Chondrocyte (in vitro differentiated cells): ENCODE results near the gene SLC27A3. TPM values are rescaled to one million over a fixed set of nuclear protein-coding genes. Genes with fewer than 3 reads are reported as not detected.

Experiments used
- DNase-seq: peaks from one replicate; pipeline ENCODE4 v3.0.0; 2021; ENCODE audit warnings: mixed read lengths, low spot score
- H3K27ac Mint-ChIP-seq: one replicate; pipeline ENCODE4 v1.8.0; 2021; ENCODE audit warnings: mild to moderate bottlenecking, moderate library complexity, mixed read lengths; ENCODE audit not compliant: unreplicated experiment
- H3K27me3 Mint-ChIP-seq: 2 replicates; pipeline ENCODE4 v1.8.0; 2021; ENCODE audit warnings: low read depth, mixed read lengths
- H3K36me3 Mint-ChIP-seq: 2 replicates; pipeline ENCODE4 v1.8.0; 2021; ENCODE audit warnings: low read depth, mixed read lengths
- H3K4me1 Mint-ChIP-seq: 2 replicates; pipeline ENCODE4 v1.8.0; 2021; ENCODE audit warnings: low read depth, mild to moderate bottlenecking, mixed read lengths
- H3K4me3 Mint-ChIP-seq: one replicate; pipeline ENCODE4 v1.8.0; 2021; ENCODE audit warnings: mild to moderate bottlenecking, moderate library complexity, mixed read lengths; ENCODE audit not compliant: unreplicated experiment
- H3K9me3 Mint-ChIP-seq: 2 replicates; pipeline ENCODE4 v1.8.0; 2021; ENCODE audit warnings: low read depth, mixed read lengths
- total RNA-seq: library from RNA; stranded (reverse); gene quantifications from 3 replicates; pipeline ENCODE4 v1.2.1, GENCODE V29; 2021
- TF ChIP-seq, protein P1 (sequence below): fragments of 200-600 bp; sonication (generic); IDR thresholded peaks from 2 replicates; pipeline ENCODE4 v1.5.0; 2021; ENCODE audit warnings: antibody characterized with exemption, mild to moderate bottlenecking, moderate library complexity

Gene SLC27A3
- total RNA-seq, 1 donor from 2014 or later = 11.6 TPM

DNA sequence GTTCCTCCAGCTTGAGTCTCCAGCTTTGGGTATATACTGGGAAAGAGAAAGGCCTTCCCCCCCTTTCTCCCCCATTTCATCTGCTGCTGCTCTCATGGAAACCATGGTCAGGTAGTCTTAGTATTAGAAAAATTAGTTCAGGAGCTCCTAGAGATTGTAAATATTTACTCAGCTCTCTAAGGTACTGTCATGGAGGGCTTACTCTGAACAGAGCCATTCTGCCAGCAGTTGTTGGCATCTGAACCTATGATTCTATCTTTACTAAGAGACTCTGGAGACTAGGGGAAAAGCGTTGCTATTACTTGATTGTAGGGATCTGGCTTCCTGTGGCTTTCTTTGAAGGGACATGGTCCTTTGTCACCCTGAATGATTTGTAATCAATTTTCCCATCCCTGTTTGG lies 41.2 kb upstream of the SLC27A3 start:
- H3K4me3 Mint-ChIP-seq = no peak overlapping the region
- peaks cover 21% of the 10 kb centered on the region for H3K4me1 Mint-ChIP-seq
- DNase-seq = no peak
- TF ChIP-seq, protein P1, sequence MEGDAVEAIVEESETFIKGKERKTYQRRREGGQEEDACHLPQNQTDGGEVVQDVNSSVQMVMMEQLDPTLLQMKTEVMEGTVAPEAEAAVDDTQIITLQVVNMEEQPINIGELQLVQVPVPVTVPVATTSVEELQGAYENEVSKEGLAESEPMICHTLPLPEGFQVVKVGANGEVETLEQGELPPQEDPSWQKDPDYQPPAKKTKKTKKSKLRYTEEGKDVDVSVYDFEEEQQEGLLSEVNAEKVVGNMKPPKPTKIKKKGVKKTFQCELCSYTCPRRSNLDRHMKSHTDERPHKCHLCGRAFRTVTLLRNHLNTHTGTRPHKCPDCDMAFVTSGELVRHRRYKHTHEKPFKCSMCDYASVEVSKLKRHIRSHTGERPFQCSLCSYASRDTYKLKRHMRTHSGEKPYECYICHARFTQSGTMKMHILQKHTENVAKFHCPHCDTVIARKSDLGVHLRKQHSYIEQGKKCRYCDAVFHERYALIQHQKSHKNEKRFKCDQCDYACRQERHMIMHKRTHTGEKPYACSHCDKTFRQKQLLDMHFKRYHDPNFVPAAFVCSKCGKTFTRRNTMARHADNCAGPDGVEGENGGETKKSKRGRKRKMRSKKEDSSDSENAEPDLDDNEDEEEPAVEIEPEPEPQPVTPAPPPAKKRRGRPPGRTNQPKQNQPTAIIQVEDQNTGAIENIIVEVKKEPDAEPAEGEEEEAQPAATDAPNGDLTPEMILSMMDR = no peak
- H3K27ac Mint-ChIP-seq = no peak overlapping the region
- H3K36me3 Mint-ChIP-seq = peaks cover 3% of the 10 kb centered on the region
- H3K9me3 Mint-ChIP-seq = no peaks in the 10 kb centered on the region
- no peaks in the 10 kb centered on the region for H3K27me3 Mint-ChIP-seq

DNA sequence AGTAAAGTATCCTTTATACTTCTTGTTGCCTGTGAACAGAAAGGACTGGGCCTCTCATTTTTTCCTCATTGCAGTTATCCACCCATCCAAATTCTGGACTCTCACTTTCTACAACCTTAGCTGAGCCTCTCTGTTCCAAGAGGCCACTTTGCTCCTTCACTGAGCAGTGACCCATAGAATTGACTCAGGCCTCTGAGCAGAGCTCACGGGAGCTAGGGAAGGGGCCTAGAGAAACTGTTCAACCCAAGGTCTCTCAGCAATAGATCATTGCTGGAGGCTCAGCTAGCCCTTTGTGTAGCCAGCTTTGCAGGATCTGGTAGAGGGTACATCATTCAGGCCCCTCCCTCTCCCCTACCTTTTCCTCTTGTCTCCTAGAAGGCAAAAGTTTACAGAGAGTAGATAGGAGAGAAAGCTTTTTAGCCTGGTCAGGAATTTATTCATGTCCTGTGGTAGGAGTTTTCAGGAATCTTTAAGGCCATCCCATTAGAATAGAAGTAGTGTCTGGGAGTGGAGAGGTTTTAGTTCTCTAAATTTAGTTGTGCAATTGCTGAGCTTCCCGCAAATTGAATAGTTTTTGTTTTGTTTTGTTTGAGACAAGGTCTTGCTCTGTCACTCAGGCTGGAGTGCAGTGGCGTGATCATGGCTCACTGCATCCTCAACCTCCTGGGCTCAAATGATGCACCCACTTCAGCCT lies 40.7 kb upstream of the SLC27A3 start:
- TF ChIP-seq, protein P1 = no peak
- DNase-seq = no peak
- no peaks in the 10 kb centered on the region for H3K27me3 Mint-ChIP-seq

DNA sequence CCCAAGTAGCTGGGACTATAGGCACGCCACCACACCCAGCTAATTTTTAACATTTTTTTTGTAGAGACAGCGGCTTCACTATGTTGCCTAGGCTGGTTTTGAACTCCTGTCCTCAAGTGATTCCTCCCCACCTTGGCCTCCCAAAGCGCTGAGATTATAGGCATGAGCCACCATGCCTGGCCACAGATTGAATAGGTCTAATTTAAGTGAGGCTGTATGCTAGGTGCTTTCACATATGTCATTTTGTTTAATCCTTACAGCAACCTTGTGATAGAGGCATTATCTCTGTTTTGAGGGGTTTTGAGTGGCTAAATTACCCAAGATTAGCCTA lies 40.2 kb upstream of the SLC27A3 start:
- no peak for DNase-seq
- no peaks in the 10 kb centered on the region for H3K27me3 Mint-ChIP-seq
- TF ChIP-seq, protein P1 = no peak
- peaks cover 12% of the 10 kb centered on the region for H3K4me1 Mint-ChIP-seq
- H3K4me3 Mint-ChIP-seq = no peak overlapping the region
- no peak overlapping the region for H3K27ac Mint-ChIP-seq
- peaks cover 3% of the 10 kb centered on the region for H3K36me3 Mint-ChIP-seq
- no peaks in the 10 kb centered on the region for H3K9me3 Mint-ChIP-seq

More for the DNA sequence above, 40.7 kb upstream of the SLC27A3 start:
- Mint-ChIP-seq H3K9me3 (no peaks in the 10 kb centered on the region), H3K36me3 (peaks cover 3% of the 10 kb centered on the region), H3K4me1 (peaks cover 16% of the 10 kb centered on the region), H3K27ac (no peak overlapping the region), H3K4me3 (no peak overlapping the region)

- Mint-ChIP-seq H3K27me3 (no peaks in the 10 kb centered on the region), H3K27ac (peak overlapping the region; percentile 60), H3K4me3 (no peak overlapping the region), H3K4me1 (peaks cover 10% of the 10 kb centered on the region), H3K36me3 (peaks cover 30% of the 10 kb centered on the region), H3K9me3 (no peaks in the 10 kb centered on the region)
- DNase-seq = no peak
- TF ChIP-seq, protein P1 = no peak
Measured at GRCh38 chr1:153741986-153742385, 33.2 kb upstream of the SLC27A3 start.

- Mint-ChIP-seq H3K27ac (peak overlapping the region; percentile 60), H3K4me1 (peaks cover 10% of the 10 kb centered on the region), H3K27me3 (no peaks in the 10 kb centered on the region), H3K4me3 (no peak overlapping the region), H3K9me3 (no peaks in the 10 kb centered on the region), H3K36me3 (peaks cover 33% of the 10 kb centered on the region)
- TF ChIP-seq, protein P1 = no peak
- DNase-seq = no peak
Measured at GRCh38 chr1:153742411-153743142, 32.6 kb upstream of the SLC27A3 start.
